Tongue (tissue), 2 donors: ENCODE results near the gene CLK3. TPM values are rescaled to one million over a fixed set of nuclear protein-coding genes. Genes with fewer than 3 reads are reported as not detected.
A peak's percentile ranks its signal among the peaks of the same experiment; 100 is the strongest.

Experiments used
- DNase-seq: peaks from one replicate; pipeline ENCODE4 v3.0.0-alpha.2; 2015
- total RNA-seq: library from RNA; depleted of rRNA; stranded (reverse); fragments of >200 nt; gene quantifications from one replicate; pipeline ENCODE4 v1.2.3, GENCODE V29; 2014

Gene CLK3
- total RNA-seq, 1 donor from 2014 or later = 54.6 TPM

- no peak for DNase-seq
Measured at GRCh38 chr15:74603026-74603788, 12.4 kb upstream of the CLK3 start.

- DNase-seq = no peak
Measured at GRCh38 chr15:74603789-74604705, 11.6 kb upstream of the CLK3 start.

GRCh38 chr15:74604983-74605794 lies 10.4 kb upstream of the CLK3 start:
- DNase-seq = no peak

GRCh38 chr15:74605795-74606150 lies 9.9 kb upstream of the CLK3 start:
- no peak for DNase-seq

GRCh38 chr15:74608786-74609185 lies 6.8 kb upstream of the CLK3 start:
- DNase-seq = no peak

- no peak for DNase-seq
Measured at GRCh38 chr15:74609938-74610301, 5.7 kb upstream of the CLK3 start.

GRCh38 chr15:74610302-74610951 lies 5.2 kb upstream of the CLK3 start:
- peak; percentile 93 for DNase-seq

GRCh38 chr15:74611341-74611740 lies 4.3 kb upstream of the CLK3 start:
- no peak for DNase-seq

GRCh38 chr15:74611834-74612233 lies 3.8 kb upstream of the CLK3 start:
- no peak for DNase-seq

GRCh38 chr15:74612677-74613076 lies 3.0 kb upstream of the CLK3 start:
- no peak for DNase-seq

GRCh38 chr15:74613089-74613952 lies 2.3 kb upstream of the CLK3 start:
- no peak for DNase-seq

- no peak for DNase-seq
Measured at GRCh38 chr15:74613953-74614743, 1.5 kb upstream of the CLK3 start.

- DNase-seq = peak; percentile 90
Measured at GRCh38 chr15:74614744-74615507, 710 bp upstream of the CLK3 start.

- DNase-seq = peak; percentile 60
Measured at GRCh38 chr15:74616366-74616939, 817 bp downstream of the CLK3 start.

GRCh38 chr15:74616996-74617395 lies 1.4 kb downstream of the CLK3 start:
- no peak for DNase-seq

- DNase-seq = no peak
Measured at GRCh38 chr15:74618841-74619596, 3.4 kb downstream of the CLK3 start.

GRCh38 chr15:74619916-74620635 lies 4.4 kb downstream of the CLK3 start:
- DNase-seq = no peak
